GM12878 (cell line): Measurements from ENCODE around the gene PLD3. TPM values are rescaled to one million over a fixed set of nuclear protein-coding genes. Genes with fewer than 3 reads are reported as not detected.

Experiments
- ATAC-seq: fragments of 200-7000 bp; cut with Tn5 transposase; 3 replicates; pipeline ENCODE4 v1.9.1; 2020; ENCODE audit warnings: mild to moderate bottlenecking, moderate library complexity
- BruUV-seq: library from RNA; stranded (reverse); fragments of 400-500 nt; replicated peaks from 2 replicates; lab custom pipeline; 2021; lab: Mats Ljungman, UMichigan
- CTCF ChIA-PET: fragments of 300-600 bp; sonication (Branson Sonifier 250); formaldehyde crosslinking; extraction: SDS; loops from one replicate; lab custom pipeline; 2021; ENCODE audit warnings: inconsistent platforms; lab: Yijun Ruan, JAX
- POLR2A ChIA-PET: fragments of 350-600 bp; formaldehyde crosslinking; extraction: SDS; loops from one replicate; lab custom pipeline; 2021; ENCODE audit warnings: inconsistent platforms; lab: Charles Lee
- RAD21 ChIA-PET: fragments of 300-600 bp; sonication (Branson Sonifier 250); formaldehyde crosslinking; loops from one replicate; lab custom pipeline; 2023; ENCODE audit warnings: antibody characterized with exemption; ENCODE audit not compliant: unreplicated experiment; lab: Charles Lee
- SMC1A ChIA-PET: fragments of 300-600 bp; sonication (Branson Sonifier 250); formaldehyde crosslinking; loops from one replicate; lab custom pipeline; 2023; ENCODE audit not compliant: unreplicated experiment, uncharacterized antibody; lab: Charles Lee
- DNase-seq: peaks from one replicate; pipeline ENCODE4 v3.0.0-alpha.2; 2011; ENCODE audit warnings: low read depth, low spot score
- FAIRE-seq: peaks from 3 replicates; lab custom pipeline; 2011; peaks lifted over from hg19 to GRCh38; lab: Jason Lieb, UNC
- H2AFZ ChIP-seq: 2 replicates; pipeline ENCODE4 v1.6.0; 2011; ENCODE audit warnings: low read depth, low read length, control low read depth; ENCODE audit not compliant: control insufficient read depth
- H3K27ac ChIP-seq: 2 replicates; pipeline ENCODE4 v1.5.1; 2011; ENCODE audit warnings: control low read depth; ENCODE audit not compliant: control insufficient read depth, insufficient read depth
- H3K27me3 ChIP-seq, 2 experiments: replicated peaks in 1 of 2; 2 replicates each; pipeline versions ENCODE4 v1.6.0 to v1.6.1; 2011; ENCODE audit warnings: low read length in 1 of 2; ENCODE audit not compliant: control insufficient read depth in 2 of 2, insufficient read depth in 2 of 2
- H3K36me3 ChIP-seq, 2 experiments: 2 replicates each; pipeline ENCODE4 v1.5.1; 2011; ENCODE audit warnings: low read length in 1 of 2; ENCODE audit not compliant: control insufficient read depth in 2 of 2, insufficient read depth in 2 of 2
- H3K4me1 ChIP-seq: 2 replicates; pipeline ENCODE4 v1.6.1; 2011; ENCODE audit warnings: mild to moderate bottlenecking, low read length, moderate library complexity, mixed read lengths; ENCODE audit not compliant: control insufficient read depth, insufficient read depth
- H3K4me2 ChIP-seq: 2 replicates; pipeline ENCODE4 v1.6.0; 2011; ENCODE audit warnings: control low read depth; ENCODE audit not compliant: control insufficient read depth, insufficient read depth
- H3K4me3 ChIP-seq: fragments of 200-600 bp; sonication (generic); 2 replicates; pipeline ENCODE4 v1.5.1; 2016
- H3K79me2 ChIP-seq: 2 replicates; pipeline ENCODE4 v1.6.0; 2011; ENCODE audit warnings: low read length; ENCODE audit not compliant: control insufficient read depth, insufficient read depth
- H3K9ac ChIP-seq: 2 replicates; pipeline ENCODE4 v1.8.0; 2011; ENCODE audit warnings: low read length, control low read depth, mixed read lengths; ENCODE audit not compliant: control insufficient read depth, insufficient read depth
- H3K9me3 ChIP-seq: replicated peaks from 3 replicates; pipeline ENCODE4 v1.5.1; 2011; ENCODE audit warnings: mild to moderate bottlenecking, low read length; ENCODE audit not compliant: control insufficient read depth, insufficient read depth
- H4K20me1 ChIP-seq: 2 replicates; pipeline ENCODE4 v1.6.0; 2011; ENCODE audit not compliant: control insufficient read depth, insufficient read depth
- CUX1 ChIP-seq: IDR thresholded peaks from 2 replicates; pipeline ENCODE4 v1.6.1; 2012; ENCODE audit warnings: improper control_type of control experiment, low read depth, low read length; ENCODE audit not compliant: insufficient replicate concordance
- GATAD2B ChIP-seq: fragments of 450-650 bp; conservative IDR thresholded peaks from 2 replicates; pipeline ENCODE4 v1.6.1; 2017; ENCODE audit warnings: low read depth, mild to moderate bottlenecking, moderate library complexity
- MTA2 ChIP-seq: fragments of 450-650 bp; IDR thresholded peaks from 2 replicates; pipeline ENCODE4 v1.6.1; 2016; ENCODE audit warnings: low read depth, mild to moderate bottlenecking, moderate library complexity
- NFYA ChIP-seq: IDR thresholded peaks from 2 replicates; pipeline ENCODE4 v1.6.1; 2011; ENCODE audit warnings: low read depth, mild to moderate bottlenecking, low read length, improper control_type of control experiment, borderline replicate concordance
- SIX5 ChIP-seq: IDR thresholded peaks from 2 replicates; pipeline ENCODE4 v1.6.1; 2011; ENCODE audit warnings: mild to moderate bottlenecking, low read depth, low read length, moderate library complexity; ENCODE audit not compliant: severe bottlenecking
- TBL1XR1 ChIP-seq: IDR thresholded peaks from 2 replicates; pipeline ENCODE4 v1.6.1; 2012; ENCODE audit warnings: low read depth, low read length, improper control_type of control experiment
- YY1 ChIP-seq: IDR thresholded peaks from 2 replicates; pipeline ENCODE4 v1.6.1; 2011; ENCODE audit warnings: low read depth, mild to moderate bottlenecking, low read length
- ZNF207 ChIP-seq: fragments of 450-650 bp; IDR thresholded peaks from 2 replicates; pipeline ENCODE4 v1.6.1; 2014; ENCODE audit warnings: antibody characterized with exemption, mild to moderate bottlenecking, borderline replicate concordance
- WGBS: methylation state at CpG from one replicate; pipeline ENCODE4 v1.1.6; 2016; ENCODE audit warnings: low lambda C conversion rate; ENCODE audit not compliant: insufficient replicate concordance, insufficient coverage; ENCODE audit errors: missing lambda C conversion rate; 5-methylcytosine and 5-hydroxymethylcytosine counted together
- in situ Hi-C: fragments of 300-500 bp; cut with MboI; formaldehyde crosslinking; loops from 9 replicates; pipeline ENCODE4 v1.14.3; 2018; ENCODE audit warnings: mixed read lengths
- intact Hi-C: fragments of 100-400 bp; cut with micrococcal nuclease; formaldehyde crosslinking; loops from one replicate; pipeline ENCODE4 v1.14.2; 2022; ENCODE audit not compliant: unreplicated experiment
- polyA plus RNA-seq, 11 experiments: library from polyadenylated mRNA; depleted of rRNA in 4 of 11; unstranded in 6 of 11; stranded (reverse) in 5 of 11; fragments of >200 nt; fragmentation: Nextera tagmentation in 4 of 11; fragmentation: Illumina TruSeq in 1 of 11; extraction: Ambion mirVana in 4 of 11; extraction: Trizol in 1 of 11; gene quantifications; 1 replicate in 1 of 11; 2 replicates in 10 of 11; pipeline versions ENCODE4 v1.2.1 to v1.2.3, GENCODE V29; 2011 to 2016; ENCODE audit warnings: inconsistent platforms in 2 of 11, missing spikeins in 2 of 11, low read depth in 1 of 11
- total RNA-seq, 4 experiments: library from RNA; depleted of rRNA in 3 of 4; stranded (reverse); fragments of >200 nt in 3 of 4; fragmentation: Illumina TruSeq in 1 of 4; extraction: Trizol in 1 of 4; gene quantifications; 2 replicates each; pipeline versions ENCODE4 v1.2.1 to v1.2.3, GENCODE V29; 2013 to 2021
- TF ChIP-seq, protein P1 (sequence below): fragments of 450-650 bp; IDR thresholded peaks from 2 replicates; pipeline ENCODE4 v1.6.1; 2016; ENCODE audit warnings: mild to moderate bottlenecking
- TF ChIP-seq, protein P2 (sequence below): fragments of 150-350 bp; IDR thresholded peaks from 2 replicates; pipeline ENCODE4 v1.6.1; 2014; ENCODE audit warnings: mild to moderate bottlenecking, low read depth, low read length

The PLD3 gene
- total and polyA plus RNA-seq, 10 of the 15 experiments (the other 5 are each of a cell fraction or from before 2014, with no cell fraction given), result 1.3 to 134 (median 72.7) TPM

GRCh38 chr19:40365010-40365409 is 16.5 kb downstream of the PLD3 start:
- Histone ChIP-seq H3K79me2 (no peaks in the 10 kb centered on the region), H3K4me3 (0 out of 2 replicates have a peak overlapping the region, but pooled peaks have one; percentile 53), H2AFZ (no peak overlapping the region; the same call in 1 of the 2 replicates), H3K27ac (no peak overlapping the region), H3K9me3 (no peaks in the 10 kb centered on the region), H3K27me3 (no peaks in the 10 kb centered on the region), H3K4me2 (peak overlapping the region; percentile 31; the same call in 1 of the 2 replicates), H3K36me3 (no peaks in the 10 kb centered on the region; a peak in 1 of 4 replicates), H4K20me1 (no peaks in the 10 kb centered on the region), H3K9ac (no peak overlapping the region), H3K4me1 (no peaks in the 10 kb centered on the region)
- ChIA-PET CTCF (no interaction called here), POLR2A (interaction anchor here (0.7 to 0.8 kb wide), 2 partner anchors 17 to 1017 kb away, joined by 3 to 5 read pairs; partner anchors contain the start of genes C19orf47 and PLD3), RAD21 (no interaction called here), SMC1A (interaction anchor here (2.1 kb wide), 1 partner anchor 8 kb away, joined by 4 read pairs; no protein-coding TSS in a partner anchor)
- in situ Hi-C loops, result no loop called here
- ATAC-seq (no peak), FAIRE-seq (no peak), DNase-seq (no peak)
- intact Hi-C loops, result no loop called here
- 67% methylated on average over 3 of the region's 3 CpGs for WGBS
- BruUV-seq, result no TSS peak
- no peak for TF ChIP-seq SIX5
- no peak for TF ChIP-seq GATAD2B
- TF ChIP-seq CUX1, result no peak
- TF ChIP-seq MTA2, result no peak
- no peak for TF ChIP-seq NFYA
- no peak for TF ChIP-seq YY1
- TF ChIP-seq TBL1XR1, result no peak
- no peak for TF ChIP-seq ZNF207
- TF ChIP-seq, protein P1, sequence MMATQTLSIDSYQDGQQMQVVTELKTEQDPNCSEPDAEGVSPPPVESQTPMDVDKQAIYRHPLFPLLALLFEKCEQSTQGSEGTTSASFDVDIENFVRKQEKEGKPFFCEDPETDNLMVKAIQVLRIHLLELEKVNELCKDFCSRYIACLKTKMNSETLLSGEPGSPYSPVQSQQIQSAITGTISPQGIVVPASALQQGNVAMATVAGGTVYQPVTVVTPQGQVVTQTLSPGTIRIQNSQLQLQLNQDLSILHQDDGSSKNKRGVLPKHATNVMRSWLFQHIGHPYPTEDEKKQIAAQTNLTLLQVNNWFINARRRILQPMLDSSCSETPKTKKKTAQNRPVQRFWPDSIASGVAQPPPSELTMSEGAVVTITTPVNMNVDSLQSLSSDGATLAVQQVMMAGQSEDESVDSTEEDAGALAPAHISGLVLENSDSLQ, result no peak
- TF ChIP-seq, protein P2, sequence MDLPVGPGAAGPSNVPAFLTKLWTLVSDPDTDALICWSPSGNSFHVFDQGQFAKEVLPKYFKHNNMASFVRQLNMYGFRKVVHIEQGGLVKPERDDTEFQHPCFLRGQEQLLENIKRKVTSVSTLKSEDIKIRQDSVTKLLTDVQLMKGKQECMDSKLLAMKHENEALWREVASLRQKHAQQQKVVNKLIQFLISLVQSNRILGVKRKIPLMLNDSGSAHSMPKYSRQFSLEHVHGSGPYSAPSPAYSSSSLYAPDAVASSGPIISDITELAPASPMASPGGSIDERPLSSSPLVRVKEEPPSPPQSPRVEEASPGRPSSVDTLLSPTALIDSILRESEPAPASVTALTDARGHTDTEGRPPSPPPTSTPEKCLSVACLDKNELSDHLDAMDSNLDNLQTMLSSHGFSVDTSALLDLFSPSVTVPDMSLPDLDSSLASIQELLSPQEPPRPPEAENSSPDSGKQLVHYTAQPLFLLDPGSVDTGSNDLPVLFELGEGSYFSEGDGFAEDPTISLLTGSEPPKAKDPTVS, result no peak
- TF ChIP-seq, all 136 proteins: peak for 0
